Smooth muscle cell (in vitro differentiated cells): ENCODE results near the gene TPCN1. TPM values are rescaled to one million over a fixed set of nuclear protein-coding genes. Genes with fewer than 3 reads are reported as not detected.
A peak's percentile ranks its signal among the peaks of the same experiment; 100 is the strongest.

Experiments used
- DNase-seq: peaks from one replicate; lab custom pipeline; 2025; ENCODE audit not compliant: unreplicated experiment; lab: John Stamatoyannopoulos, UW
- H2AFZ ChIP-seq: fragments of 200-600 bp; sonication (generic); 2 replicates; pipeline ENCODE4 v1.6.0; 2016; ENCODE audit warnings: antibody characterized with exemption, low read depth, mild to moderate bottlenecking
- H3F3A ChIP-seq: fragments of 200-600 bp; sonication (generic); 2 replicates; pipeline ENCODE4 v1.6.0; 2017; ENCODE audit warnings: antibody characterized with exemption, low read depth
- H3K27ac ChIP-seq: fragments of 200-600 bp; sonication (generic); 2 replicates; pipeline ENCODE4 v1.5.1; 2016; ENCODE audit warnings: low read depth, mild to moderate bottlenecking
- H3K27me3 ChIP-seq: fragments of 200-600 bp; sonication (generic); 2 replicates; pipeline ENCODE4 v1.6.1; 2016; ENCODE audit warnings: low read depth, mild to moderate bottlenecking
- H3K36me3 ChIP-seq: fragments of 200-600 bp; sonication (generic); 2 replicates; pipeline ENCODE4 v1.5.1; 2016; ENCODE audit warnings: low read depth
- H3K4me1 ChIP-seq: fragments of 200-600 bp; sonication (generic); 2 replicates; pipeline ENCODE4 v1.5.1; 2016; ENCODE audit warnings: low read depth
- H3K4me2 ChIP-seq: fragments of 200-600 bp; sonication (generic); 2 replicates; pipeline ENCODE4 v1.6.0; 2016; ENCODE audit warnings: mild to moderate bottlenecking
- H3K4me3 ChIP-seq: fragments of 200-600 bp; sonication (generic); 2 replicates; pipeline ENCODE4 v1.5.1; 2016; ENCODE audit warnings: mild to moderate bottlenecking
- H3K79me2 ChIP-seq: fragments of 200-600 bp; sonication (generic); 2 replicates; pipeline ENCODE4 v1.6.0; 2016; ENCODE audit warnings: low read depth, mild to moderate bottlenecking
- H3K9ac ChIP-seq: fragments of 200-600 bp; sonication (generic); 2 replicates; pipeline ENCODE4 v1.6.0; 2016; ENCODE audit warnings: low read depth
- H3K9me3 ChIP-seq: fragments of 200-600 bp; sonication (generic); replicated peaks from 2 replicates; pipeline ENCODE4 v1.5.1; 2016; ENCODE audit warnings: low read depth
- H4K20me1 ChIP-seq: fragments of 200-600 bp; sonication (generic); 2 replicates; pipeline ENCODE4 v1.6.0; 2016; ENCODE audit warnings: low read depth
- CTCF ChIP-seq: fragments of 200-600 bp; sonication (generic); IDR thresholded peaks from 2 replicates; pipeline ENCODE4 v1.5.1; 2017; ENCODE audit warnings: borderline replicate concordance, mild to moderate bottlenecking, antibody characterized with exemption; ENCODE audit not compliant: insufficient read depth, poor library complexity, severe bottlenecking
- WGBS: methylation state at CpG from one replicate; pipeline ENCODE4 v1.1.7; 2016; ENCODE audit warnings: low lambda C conversion rate; 5-methylcytosine and 5-hydroxymethylcytosine counted together
- polyA plus RNA-seq: library from polyadenylated mRNA; unstranded; fragments of >200 nt; fragmentation: Nextera tagmentation; extraction: Ambion mirVana; gene quantifications from 2 replicates; pipeline ENCODE4 v1.2.1, GENCODE V29; 2016
- total RNA-seq: library from RNA; depleted of rRNA; stranded (reverse); fragments of >200 nt; gene quantifications from 2 replicates; pipeline ENCODE4 v1.2.3, GENCODE V29; 2014

The TPCN1 gene
- total and polyA plus RNA-seq, 2 experiments from 2014 or later: 12.9 to 29.2 TPM

GRCh38 chr12:113186666-113187325 lies 34.5 kb upstream of the TPCN1 start:
- Histone ChIP-seq H3K9me3 (no peaks in the 10 kb centered on the region), H4K20me1 (no peaks in the 10 kb centered on the region), H3K27ac (no peak overlapping the region), H3K4me2 (peak overlapping the region; percentile 89), H3K36me3 (no peaks in the 10 kb centered on the region), H3K79me2 (peaks cover 32% of the 10 kb centered on the region), H3F3A (peaks cover 5% of the 10 kb centered on the region), H3K4me1 (peaks cover 9% of the 10 kb centered on the region), H3K4me3 (no peak overlapping the region), H2AFZ (no peak overlapping the region), H3K27me3 (no peaks in the 10 kb centered on the region), H3K9ac (no peak overlapping the region)
- no peak for DNase-seq
- WGBS: 95% methylated on average over 16 of the region's 16 CpGs
- no peak for TF ChIP-seq CTCF

- 100% methylated on average over 2 of the region's 2 CpGs for WGBS
- no peak for TF ChIP-seq CTCF
- no peaks in the 10 kb centered on the region for H4K20me1 ChIP-seq
Observed at GRCh38 chr12:113189361-113189760, 31.9 kb upstream of the TPCN1 start.

GRCh38 chr12:113190761-113191160 lies 30.5 kb upstream of the TPCN1 start:
- Histone ChIP-seq H4K20me1 (no peaks in the 10 kb centered on the region), H3K27me3 (no peaks in the 10 kb centered on the region), H3K9ac (no peak overlapping the region), H3K36me3 (no peaks in the 10 kb centered on the region), H3K27ac (no peak overlapping the region), H3K9me3 (no peaks in the 10 kb centered on the region), H2AFZ (no peak overlapping the region), H3K79me2 (peaks cover 6% of the 10 kb centered on the region), H3F3A (peaks cover 14% of the 10 kb centered on the region), H3K4me3 (no peak overlapping the region), H3K4me2 (no peak overlapping the region), H3K4me1 (peaks cover 13% of the 10 kb centered on the region)
- no peak for TF ChIP-seq CTCF
- no peak for DNase-seq
- WGBS: 94% methylated on average over 4 of the region's 4 CpGs

More at GRCh38 chr12:113189361-113189760, 31.9 kb upstream of the TPCN1 start:
- Histone ChIP-seq H3K27me3 (no peaks in the 10 kb centered on the region), H3K4me2 (no peak overlapping the region), H3K79me2 (peaks cover 6% of the 10 kb centered on the region), H3K4me1 (peaks cover 5% of the 10 kb centered on the region), H3F3A (peaks cover 15% of the 10 kb centered on the region), H3K27ac (no peak overlapping the region), H3K4me3 (no peak overlapping the region), H2AFZ (no peak overlapping the region), H3K9ac (no peak overlapping the region), H3K36me3 (no peaks in the 10 kb centered on the region), H3K9me3 (no peaks in the 10 kb centered on the region)
- DNase-seq: no peak

- Histone ChIP-seq H3K9me3 (no peaks in the 10 kb centered on the region), H3K79me2 (peaks cover 3% of the 10 kb centered on the region), H4K20me1 (no peaks in the 10 kb centered on the region), H3K4me2 (no peak overlapping the region), H3F3A (peaks cover 14% of the 10 kb centered on the region), H3K27ac (no peak overlapping the region), H3K9ac (no peak overlapping the region), H3K36me3 (no peaks in the 10 kb centered on the region), H3K4me1 (peaks cover 10% of the 10 kb centered on the region), H3K4me3 (no peak overlapping the region), H2AFZ (no peak overlapping the region), H3K27me3 (no peaks in the 10 kb centered on the region)
- 84% methylated on average over 19 of the region's 19 CpGs for WGBS
- no peak for TF ChIP-seq CTCF
- DNase-seq: no peak
Observed at GRCh38 chr12:113191227-113191626, 30.0 kb upstream of the TPCN1 start.
